Measurements from ENCODE around the gene DNAI7.

The DNAI7 gene

GRCh38 chr12:25200703-25201102, 5.7 kb upstream of the DNAI7 start:
- no peak for TF ChIP-seq POLR2A (IDR thresholded peaks at IDR 0.05; ENCODE audit: low read depth, low read length)
- TF ChIP-seq POLR2AphosphoS5 (IDR thresholded peaks at IDR 0.05; ENCODE audit: low read depth, low read length): no peak
- no peak for TF ChIP-seq TAF1 (IDR thresholded peaks at IDR 0.05; ENCODE audit: borderline replicate concordance, low read depth, low read length)
- DNase-seq (ENCODE audit: insufficient read length) (no peak), FAIRE-seq (no peak)

- DNase-seq (ENCODE audit: insufficient read length) (no peak), FAIRE-seq (no peak)
- TF ChIP-seq POLR2A (IDR thresholded peaks at IDR 0.05; ENCODE audit: low read depth, low read length) (no peak), TAF1 (IDR thresholded peaks at IDR 0.05; ENCODE audit: borderline replicate concordance, low read depth, low read length) (no peak), POLR2AphosphoS5 (IDR thresholded peaks at IDR 0.05; ENCODE audit: low read depth, low read length) (no peak)
These were observed 2.6 kb upstream of the DNAI7 start for GRCh38 chr12:25197608-25198007.

- FAIRE-seq (no peak), DNase-seq (ENCODE audit: insufficient read length) (peak; percentile 11)
- TF ChIP-seq POLR2A (IDR thresholded peaks at IDR 0.05; ENCODE audit: low read depth, low read length) (no peak), POLR2AphosphoS5 (IDR thresholded peaks at IDR 0.05; ENCODE audit: low read depth, low read length) (no peak), TAF1 (IDR thresholded peaks at IDR 0.05; ENCODE audit: borderline replicate concordance, low read depth, low read length) (no peak)
These were observed 271 bp downstream of the DNAI7 start for GRCh38 chr12:25194722-25195055.

- FAIRE-seq (no peak), DNase-seq (ENCODE audit: insufficient read length) (no peak)
- TF ChIP-seq POLR2AphosphoS5 (IDR thresholded peaks at IDR 0.05; ENCODE audit: low read depth, low read length): no peak
These were observed 746 bp downstream of the DNAI7 start for GRCh38 chr12:25194214-25194613.

GRCh38 chr12:25190793-25191192, 4.2 kb downstream of the DNAI7 start:
- DNase-seq (ENCODE audit: insufficient read length) (no peak), FAIRE-seq (no peak)
- TF ChIP-seq POLR2AphosphoS5 (IDR thresholded peaks at IDR 0.05; ENCODE audit: low read depth, low read length) (no peak), POLR2A (IDR thresholded peaks at IDR 0.05; ENCODE audit: low read depth, low read length) (no peak), TAF1 (IDR thresholded peaks at IDR 0.05; ENCODE audit: borderline replicate concordance, low read depth, low read length) (no peak)

- no peak for DNase-seq (ENCODE audit: insufficient read length)
- no peak for FAIRE-seq
- TF ChIP-seq TAF1 (IDR thresholded peaks at IDR 0.05; ENCODE audit: borderline replicate concordance, low read depth, low read length) (no peak), POLR2A (IDR thresholded peaks at IDR 0.05; ENCODE audit: low read depth, low read length) (no peak), POLR2AphosphoS5 (IDR thresholded peaks at IDR 0.05; ENCODE audit: low read depth, low read length) (no peak)
These were observed 5.3 kb downstream of the DNAI7 start for GRCh38 chr12:25189656-25190055.

GRCh38 chr12:25187781-25188180, 7.2 kb downstream of the DNAI7 start:
- DNase-seq (ENCODE audit: insufficient read length) (no peak), FAIRE-seq (no peak)
- TF ChIP-seq POLR2AphosphoS5 (IDR thresholded peaks at IDR 0.05; ENCODE audit: low read depth, low read length) (no peak), POLR2A (IDR thresholded peaks at IDR 0.05; ENCODE audit: low read depth, low read length) (no peak), TAF1 (IDR thresholded peaks at IDR 0.05; ENCODE audit: borderline replicate concordance, low read depth, low read length) (no peak)

GRCh38 chr12:25186788-25187402, 8.1 kb downstream of the DNAI7 start:
- FAIRE-seq: peak; percentile 83

GRCh38 chr12:25186038-25186787, 8.7 kb downstream of the DNAI7 start:
- DNase-seq (ENCODE audit: insufficient read length) (no peak), FAIRE-seq (peak; percentile 83)

More at GRCh38 chr12:25186788-25187402, 8.1 kb downstream of the DNAI7 start:
- no peak for DNase-seq (ENCODE audit: insufficient read length)
- TF ChIP-seq POLR2AphosphoS5 (IDR thresholded peaks at IDR 0.05; ENCODE audit: low read depth, low read length) (no peak), POLR2A (IDR thresholded peaks at IDR 0.05; ENCODE audit: low read depth, low read length) (no peak), TAF1 (IDR thresholded peaks at IDR 0.05; ENCODE audit: borderline replicate concordance, low read depth, low read length) (no peak)

GRCh38 chr12:25184132-25184531, 10.8 kb downstream of the DNAI7 start:
- FAIRE-seq: no peak
- DNase-seq (ENCODE audit: insufficient read length): no peak
- TF ChIP-seq TAF1 (IDR thresholded peaks at IDR 0.05; ENCODE audit: borderline replicate concordance, low read depth, low read length) (no peak), POLR2AphosphoS5 (IDR thresholded peaks at IDR 0.05; ENCODE audit: low read depth, low read length) (no peak), POLR2A (IDR thresholded peaks at IDR 0.05; ENCODE audit: low read depth, low read length) (no peak)

More at GRCh38 chr12:25186038-25186787, 8.7 kb downstream of the DNAI7 start:
- TF ChIP-seq POLR2A (IDR thresholded peaks at IDR 0.05; ENCODE audit: low read depth, low read length): no peak
- no peak for TF ChIP-seq POLR2AphosphoS5 (IDR thresholded peaks at IDR 0.05; ENCODE audit: low read depth, low read length)
- no peak for TF ChIP-seq TAF1 (IDR thresholded peaks at IDR 0.05; ENCODE audit: borderline replicate concordance, low read depth, low read length)

- DNase-seq (ENCODE audit: insufficient read length) (no peak), FAIRE-seq (no peak)
- TF ChIP-seq POLR2AphosphoS5 (IDR thresholded peaks at IDR 0.05; ENCODE audit: low read depth, low read length) (no peak), POLR2A (IDR thresholded peaks at IDR 0.05; ENCODE audit: low read depth, low read length) (no peak), TAF1 (IDR thresholded peaks at IDR 0.05; ENCODE audit: borderline replicate concordance, low read depth, low read length) (no peak)
These were observed 12.2 kb downstream of the DNAI7 start for GRCh38 chr12:25182765-25183164.

- FAIRE-seq: no peak
- TF ChIP-seq POLR2A (IDR thresholded peaks at IDR 0.05; ENCODE audit: low read depth, low read length) (no peak), TAF1 (IDR thresholded peaks at IDR 0.05; ENCODE audit: borderline replicate concordance, low read depth, low read length) (no peak), POLR2AphosphoS5 (IDR thresholded peaks at IDR 0.05; ENCODE audit: low read depth, low read length) (no peak)
These were observed 32.1 kb downstream of the DNAI7 start for GRCh38 chr12:25162866-25163265.

More at GRCh38 chr12:25162866-25163265, 32.1 kb downstream of the DNAI7 start:
- DNase-seq (ENCODE audit: insufficient read length): no peak

All from GM12892 (cell line).